HuH-7.5 (cell line): Measurements from ENCODE around the gene ESR1.

ENCODE experiments used
- DNase-seq: peaks from one replicate; pipeline ENCODE4 v3.0.0; 2011; ENCODE audit warnings: low spot score

ESR1 gene

GRCh38 chr6:152094992-152095592 is 287.6 kb downstream of the ESR1 start:
- DNase-seq = no peak

GRCh38 chr6:152096863-152097496 is 289.5 kb downstream of the ESR1 start:
- DNase-seq = no peak

DNA sequence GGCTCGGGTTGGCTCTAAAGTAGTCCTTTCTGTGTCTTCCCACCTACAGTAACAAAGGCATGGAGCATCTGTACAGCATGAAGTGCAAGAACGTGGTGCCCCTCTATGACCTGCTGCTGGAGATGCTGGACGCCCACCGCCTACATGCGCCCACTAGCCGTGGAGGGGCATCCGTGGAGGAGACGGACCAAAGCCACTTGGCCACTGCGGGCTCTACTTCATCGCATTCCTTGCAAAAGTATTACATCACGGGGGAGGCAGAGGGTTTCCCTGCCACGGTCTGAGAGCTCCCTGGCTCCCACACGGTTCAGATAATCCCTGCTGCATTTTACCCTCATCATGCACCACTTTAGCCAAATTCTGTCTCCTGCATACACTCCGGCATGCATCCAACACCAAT is 291.2 kb downstream of the ESR1 start:
- DNase-seq = no peak

- no peak for DNase-seq
These were observed 292.1 kb downstream of the ESR1 start for GRCh38 chr6:152099446-152100182.

- DNase-seq = no peak
These were observed 292.7 kb downstream of the ESR1 start for GRCh38 chr6:152100183-152100618.

DNA sequence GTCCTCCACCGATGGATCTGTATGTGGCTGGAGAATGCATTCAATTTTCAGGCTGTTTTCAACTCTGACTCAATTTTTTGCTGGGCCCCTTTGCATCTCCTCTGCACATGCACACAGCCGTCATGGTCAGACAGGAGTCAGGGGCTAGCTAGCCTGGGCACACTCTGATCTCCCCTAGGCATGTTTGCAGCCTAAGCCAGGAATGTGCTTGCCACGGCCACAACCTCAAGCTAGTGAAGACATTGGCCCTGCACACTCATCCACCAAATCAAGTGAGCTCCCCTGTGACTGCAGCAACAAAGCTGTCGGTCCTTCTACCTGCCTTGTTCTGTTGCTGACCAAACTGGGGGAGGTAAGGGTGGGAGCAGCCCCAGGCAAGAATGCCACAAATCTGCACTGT is 300.5 kb downstream of the ESR1 start:
- DNase-seq = no peak

GRCh38 chr6:152110886-152111820 is 303.7 kb downstream of the ESR1 start:
- no peak for DNase-seq

DNA sequence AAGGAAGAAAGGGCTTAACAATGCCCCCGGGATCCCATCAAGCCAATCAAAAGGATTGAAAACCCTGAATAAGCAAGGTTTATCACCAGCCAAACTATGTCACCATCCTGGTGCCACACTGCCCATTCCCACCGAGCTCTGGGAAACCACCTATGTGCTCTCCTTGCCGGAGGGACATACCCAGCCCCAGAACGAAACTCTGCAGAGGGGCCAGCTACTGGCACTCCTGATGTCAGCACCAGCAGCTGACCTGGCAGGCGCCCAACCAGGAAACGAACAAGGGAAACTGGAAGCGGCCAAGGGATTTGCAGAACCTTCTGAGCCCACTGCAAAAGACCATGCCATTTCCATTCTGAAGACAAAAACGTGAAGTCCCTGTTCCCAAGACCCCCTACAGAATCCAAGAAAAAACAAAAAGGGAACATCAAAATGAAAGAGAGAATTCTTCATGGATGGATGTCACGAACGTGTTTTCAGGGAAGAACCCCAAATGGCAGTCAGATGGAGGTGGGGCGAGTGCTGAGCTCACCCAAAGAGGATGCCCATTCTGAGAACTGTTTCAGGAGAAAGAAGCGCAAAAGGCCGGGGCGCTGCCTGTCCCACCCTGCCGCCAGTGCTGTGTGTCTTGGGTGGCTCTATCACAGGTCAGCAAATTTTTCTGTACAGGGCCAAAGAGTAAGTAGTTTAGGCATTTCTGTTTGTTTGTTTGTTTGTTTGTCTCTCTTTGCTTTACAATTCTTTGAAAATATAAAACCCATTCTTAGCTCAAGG is 305.2 kb downstream of the ESR1 start:
- DNase-seq = no peak

DNA sequence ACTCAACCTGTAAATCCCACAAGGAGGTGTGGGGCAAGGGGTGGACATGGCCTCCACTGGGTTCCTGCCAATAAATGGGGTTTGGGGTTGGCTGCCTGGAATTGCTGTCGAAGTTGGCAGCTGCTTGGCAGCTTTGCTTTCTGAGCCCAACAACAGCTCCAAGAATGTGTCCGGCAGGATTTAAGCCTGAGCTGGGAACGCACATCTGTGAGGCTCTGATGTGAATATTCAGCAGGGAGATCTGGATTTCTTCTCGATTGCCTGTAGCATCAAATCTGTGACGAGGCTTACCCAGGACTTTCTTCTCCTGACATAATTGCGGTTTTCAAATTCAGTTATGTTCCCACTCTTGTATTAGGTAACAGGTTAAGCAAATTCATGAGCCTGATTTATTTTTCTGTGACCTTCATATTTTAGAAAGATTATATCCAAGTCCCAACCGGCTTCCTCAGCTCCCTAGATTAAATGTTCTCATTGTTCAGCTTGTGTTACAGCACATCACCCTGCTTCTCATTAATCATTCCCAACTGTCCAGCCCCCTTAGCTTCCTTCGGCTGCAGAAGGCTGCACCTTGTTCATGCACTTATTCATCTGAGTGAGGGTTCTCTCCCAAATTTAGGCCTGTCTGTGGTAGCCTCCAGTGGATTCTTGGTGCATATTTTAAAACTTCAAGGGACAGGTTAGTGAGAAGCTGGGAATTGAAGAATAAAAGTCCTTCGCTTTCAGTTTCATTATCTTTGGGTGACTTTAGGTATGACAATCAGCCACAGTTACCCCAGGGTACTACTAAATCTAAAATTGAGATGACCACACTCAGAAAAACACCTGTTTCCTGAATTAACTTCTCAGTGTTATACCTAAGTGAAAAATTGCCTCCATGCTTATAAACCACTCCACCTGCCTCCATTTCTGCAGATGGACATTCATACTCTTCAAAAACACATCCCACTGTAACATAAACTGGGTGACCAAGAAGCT is 310.0 kb downstream of the ESR1 start:
- no peak for DNase-seq

GRCh38 chr6:152118224-152118623 is 310.7 kb downstream of the ESR1 start:
- DNase-seq = no peak

- DNase-seq = no peak
These were observed 311.2 kb downstream of the ESR1 start for GRCh38 chr6:152118678-152119077.

DNA sequence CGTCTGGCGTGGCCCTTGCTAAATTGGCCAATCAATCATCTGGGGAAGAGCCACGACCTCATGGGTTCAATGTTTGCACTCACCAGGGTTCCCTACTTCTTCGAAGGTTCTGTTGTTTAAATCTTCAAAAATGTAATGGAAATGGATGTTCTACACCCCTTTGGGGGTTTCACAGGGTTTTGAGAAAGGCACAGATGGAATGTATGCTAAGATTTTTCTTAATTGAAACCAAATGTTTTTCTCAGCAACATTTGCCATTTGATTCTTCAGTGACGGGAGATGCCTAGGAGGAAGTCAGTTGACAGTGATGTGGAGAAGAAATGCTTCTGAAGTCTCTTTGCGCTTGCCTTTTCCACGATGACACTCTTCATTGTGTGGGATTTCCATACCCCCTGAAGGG is 312.3 kb downstream of the ESR1 start:
- DNase-seq = no peak

DNA sequence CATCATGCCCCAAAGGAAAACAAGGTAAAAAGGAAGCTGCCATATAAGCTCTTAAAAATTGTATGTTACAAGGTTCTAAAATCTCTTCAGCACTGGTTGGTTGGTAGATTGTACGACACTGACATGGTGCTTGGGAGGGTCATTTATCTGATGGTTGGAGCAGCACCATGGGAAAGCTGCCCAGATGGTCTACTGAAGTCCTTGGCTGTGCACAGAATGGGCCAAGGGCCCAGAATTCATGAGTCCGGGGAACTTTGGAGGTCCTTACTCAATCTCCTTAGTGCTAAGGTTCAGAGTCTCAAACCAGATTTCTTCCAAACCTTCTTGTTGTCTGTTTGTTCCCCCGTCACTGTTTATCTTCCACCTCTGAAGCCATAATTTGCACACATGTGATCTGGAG is 314.4 kb downstream of the ESR1 start:
- no peak for DNase-seq

GRCh38 chr6:152122434-152122833 is 315.0 kb downstream of the ESR1 start:
- DNase-seq = no peak

DNA sequence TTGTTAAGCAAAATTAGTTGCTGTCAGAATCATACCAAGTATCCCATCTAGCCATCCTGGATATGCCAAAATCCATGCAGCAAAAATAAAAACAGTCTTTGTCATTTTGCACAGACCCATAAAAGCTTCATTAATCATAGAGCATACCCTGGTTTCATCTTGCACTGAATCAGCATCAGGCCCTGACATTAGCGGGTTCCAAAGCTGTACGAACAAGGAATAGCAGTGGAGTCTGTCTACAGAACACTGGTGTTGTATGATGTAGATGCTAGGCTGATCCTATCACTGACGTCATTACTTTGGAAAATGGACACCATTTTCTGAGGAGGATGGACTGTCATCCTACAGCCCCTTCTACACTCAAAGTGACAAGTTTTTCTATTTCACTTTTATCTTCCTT is 315.6 kb downstream of the ESR1 start:
- DNase-seq = no peak

GRCh38 chr6:152124429-152125074 is 317.1 kb downstream of the ESR1 start:
- peak; percentile 40 for DNase-seq

DNA sequence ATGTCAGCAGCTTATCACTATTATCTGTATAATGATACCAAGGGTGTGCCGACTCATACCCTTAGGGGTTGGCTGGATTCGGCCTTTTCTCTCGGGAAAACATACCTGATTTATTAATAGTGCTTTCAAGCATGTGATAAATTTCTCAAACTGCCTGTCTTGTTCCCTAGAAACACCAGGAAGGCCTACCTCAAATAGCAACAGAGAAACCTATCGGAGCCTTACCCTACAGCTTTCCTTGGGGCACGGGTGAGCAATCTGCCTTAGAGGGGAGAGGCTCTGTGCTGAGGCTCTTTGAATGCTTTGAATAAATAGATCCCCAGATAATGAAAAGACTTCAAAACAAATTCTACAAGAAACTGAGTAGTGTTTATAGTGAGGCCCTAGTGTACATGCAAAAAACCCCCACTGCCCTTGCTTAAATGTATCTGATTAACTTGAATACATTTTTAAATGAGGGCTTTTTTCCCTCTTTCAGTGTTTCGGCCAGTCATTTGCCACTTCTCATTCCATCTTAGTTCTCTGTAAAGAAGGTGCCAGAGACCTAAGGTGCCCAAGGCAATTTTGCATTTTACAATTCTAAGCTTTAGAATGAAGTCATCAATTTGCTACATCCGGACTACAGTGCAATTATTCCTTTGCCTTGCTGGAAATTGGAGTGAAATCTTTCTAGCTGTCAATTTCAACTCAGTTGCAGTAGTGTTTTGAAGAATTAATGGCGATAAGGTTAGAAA is 320.1 kb downstream of the ESR1 start:
- DNase-seq = no peak

- no peak for DNase-seq
These were observed 322.2 kb downstream of the ESR1 start for GRCh38 chr6:152129691-152130151.

DNA sequence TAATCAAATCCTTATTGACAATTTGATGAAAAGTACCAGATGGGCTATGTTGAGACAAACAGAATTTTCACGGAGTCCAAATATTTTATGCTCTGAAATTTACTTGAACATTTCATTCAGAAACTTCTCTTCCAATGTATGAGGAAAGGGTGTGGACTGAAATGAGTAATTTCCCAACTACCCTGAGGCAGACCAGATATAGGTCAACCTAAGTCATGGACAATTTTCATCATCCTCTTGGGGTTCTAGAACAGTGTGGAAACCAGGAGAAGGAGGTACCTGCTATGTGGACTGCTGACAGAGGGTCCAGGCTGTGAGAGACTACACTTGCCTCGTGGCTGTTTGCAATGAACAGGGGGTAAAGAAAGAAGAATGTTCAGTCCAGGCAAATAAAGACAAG is 323.0 kb downstream of the ESR1 start:
- DNase-seq = no peak
